Keratinocyte (primary cell): Measurements from ENCODE around the gene IDI1. TPM values are rescaled to one million over a fixed set of nuclear protein-coding genes. Genes with fewer than 3 reads are reported as not detected.

ENCODE experiments used
- DNase-seq: peaks from one replicate; pipeline ENCODE4 v3.0.0-alpha.2; 2011; ENCODE audit warnings: low read depth, missing footprints, low spot score
- FAIRE-seq: peaks from 2 replicates; lab custom pipeline; 2011; peaks lifted over from hg19 to GRCh38; lab: Jason Lieb, UNC
- H2AFZ ChIP-seq: 2 replicates; pipeline ENCODE4 v1.6.0; 2012; ENCODE audit warnings: low read length, control low read depth, inconsistent platforms; ENCODE audit not compliant: control insufficient read depth
- H3K27ac ChIP-seq: 2 replicates; pipeline ENCODE4 v1.5.1; 2011; ENCODE audit warnings: low read length; ENCODE audit not compliant: control insufficient read depth, insufficient read depth
- H3K27me3 ChIP-seq: 3 replicates; pipeline ENCODE4 v1.6.0; 2011; ENCODE audit warnings: low read length; ENCODE audit not compliant: control insufficient read depth, insufficient read depth; ENCODE audit errors: extremely low read depth
- H3K36me3 ChIP-seq, 2 experiments: 2 replicates in 1 of 2; 3 replicates in 1 of 2; pipeline ENCODE4 v1.5.1; 2011; ENCODE audit warnings: low read length in 2 of 2, mild to moderate bottlenecking in 1 of 2; ENCODE audit not compliant: control insufficient read depth in 2 of 2, insufficient read depth in 2 of 2; ENCODE audit errors: extremely low read depth in 1 of 2
- H3K4me1 ChIP-seq: 3 replicates; pipeline ENCODE4 v1.5.1; 2011; ENCODE audit warnings: low read length; ENCODE audit not compliant: control insufficient read depth, insufficient read depth; ENCODE audit errors: extremely low read depth
- H3K4me2 ChIP-seq: 3 replicates; pipeline ENCODE4 v1.6.0; 2011; ENCODE audit warnings: low read depth, low read length; ENCODE audit not compliant: control insufficient read depth, insufficient read depth; ENCODE audit errors: extremely low read depth
- H3K4me3 ChIP-seq, 3 experiments: fragments of 200-600 bp in 1 of 3; sonication (generic) in 1 of 3; 2 replicates in 2 of 3; 3 replicates in 1 of 3; pipeline ENCODE4 v1.5.1; 2011 to 2016; ENCODE audit warnings: low read length in 3 of 3, mild to moderate bottlenecking in 3 of 3, control low read depth in 2 of 3, inconsistent platforms in 1 of 3, low read depth in 1 of 3, mixed read lengths in 1 of 3, mixed run types in 1 of 3, moderate library complexity in 1 of 3; ENCODE audit not compliant: control insufficient read depth in 2 of 3, insufficient read depth in 2 of 3; ENCODE audit errors: extremely low read depth in 1 of 3
- H3K79me2 ChIP-seq: 2 replicates; pipeline ENCODE4 v1.6.0; 2012; ENCODE audit warnings: low read length; ENCODE audit not compliant: control insufficient read depth, insufficient read depth
- H3K9ac ChIP-seq: 3 replicates; pipeline ENCODE4 v1.6.0; 2011; ENCODE audit warnings: low read length; ENCODE audit not compliant: control insufficient read depth, insufficient read depth; ENCODE audit errors: extremely low read depth
- H3K9me1 ChIP-seq: 3 replicates; pipeline ENCODE4 v1.6.0; 2011; ENCODE audit warnings: low read length; ENCODE audit not compliant: control insufficient read depth, insufficient read depth; ENCODE audit errors: extremely low read depth
- H3K9me3 ChIP-seq: 2 replicates; pipeline ENCODE4 v1.5.1; 2012; ENCODE audit warnings: low read depth, low read length; ENCODE audit not compliant: control insufficient read depth
- H4K20me1 ChIP-seq: 3 replicates; pipeline ENCODE4 v1.6.0; 2011; ENCODE audit warnings: low read length; ENCODE audit not compliant: control insufficient read depth, insufficient read depth; ENCODE audit errors: extremely low read depth
- EZH2 ChIP-seq: IDR thresholded peaks from one replicate; pipeline ENCODE4 v1.6.1; 2012; ENCODE audit warnings: inconsistent platforms, mild to moderate bottlenecking, low read length, moderate library complexity
- dilution Hi-C: fragments of 300-500 bp; cut with MboI; formaldehyde crosslinking; loops from one replicate; pipeline ENCODE4 v1.7.0; 2020; ENCODE audit warnings: low sequenced_read_pairs; ENCODE audit not compliant: extremely low pct_ligation_motif_present
- polyA plus RNA-seq, 5 experiments: library from polyadenylated mRNA; depleted of rRNA in 3 of 5; stranded (reverse) in 3 of 5; stranded (forward) in 1 of 5; unstranded in 1 of 5; fragments of >200 nt; gene quantifications; 1 replicate in 1 of 5; 2 replicates in 3 of 5; 3 replicates in 1 of 5; pipeline versions ENCODE4 v1.2.1 to v1.2.3, GENCODE V29; 2011 to 2012; ENCODE audit warnings: missing spikeins in 2 of 5, low read depth in 1 of 5, low replicate concordance in 1 of 5
- TF ChIP-seq, protein P1 (sequence below), 3 experiments: IDR thresholded peaks in 1 of 3; conservative IDR thresholded peaks in 1 of 3; optimal IDR thresholded peaks in 1 of 3; 2 replicates in 2 of 3; 3 replicates in 1 of 3; pipeline versions ENCODE3 to v1.5.1; 2011; ENCODE audit warnings: low read length in 3 of 3, mild to moderate bottlenecking in 3 of 3, moderate library complexity in 2 of 3, control low read depth in 1 of 3, inconsistent platforms in 1 of 3; ENCODE audit not compliant: insufficient read depth in 2 of 3; ENCODE audit errors: extremely low read depth in 1 of 3

The IDI1 gene
- polyA plus RNA-seq, 1 donor (not counting 4 experiments of a cell fraction or from before 2014, with no cell fraction given): 298 TPM

- dilution Hi-C loops: no loop called here
- Histone ChIP-seq H3K9me3 (no peaks in the 10 kb centered on the region), H3K4me2 (no peak overlapping the region), H4K20me1 (no peaks in the 10 kb centered on the region), H3K4me1 (no peaks in the 10 kb centered on the region), H3K27ac (no peak overlapping the region), H3K79me2 (peaks cover 10% of the 10 kb centered on the region), H3K9ac (no peak overlapping the region), H3K4me3 (no peak overlapping the region), H3K27me3 (no peaks in the 10 kb centered on the region), H3K36me3 (peaks cover 42% of the 10 kb centered on the region in 2 experiments), H2AFZ (no peak overlapping the region), H3K9me1 (peaks cover 3% of the 10 kb centered on the region)
- DNase-seq (no peak), FAIRE-seq (no peak)
- TF ChIP-seq, protein P1, sequence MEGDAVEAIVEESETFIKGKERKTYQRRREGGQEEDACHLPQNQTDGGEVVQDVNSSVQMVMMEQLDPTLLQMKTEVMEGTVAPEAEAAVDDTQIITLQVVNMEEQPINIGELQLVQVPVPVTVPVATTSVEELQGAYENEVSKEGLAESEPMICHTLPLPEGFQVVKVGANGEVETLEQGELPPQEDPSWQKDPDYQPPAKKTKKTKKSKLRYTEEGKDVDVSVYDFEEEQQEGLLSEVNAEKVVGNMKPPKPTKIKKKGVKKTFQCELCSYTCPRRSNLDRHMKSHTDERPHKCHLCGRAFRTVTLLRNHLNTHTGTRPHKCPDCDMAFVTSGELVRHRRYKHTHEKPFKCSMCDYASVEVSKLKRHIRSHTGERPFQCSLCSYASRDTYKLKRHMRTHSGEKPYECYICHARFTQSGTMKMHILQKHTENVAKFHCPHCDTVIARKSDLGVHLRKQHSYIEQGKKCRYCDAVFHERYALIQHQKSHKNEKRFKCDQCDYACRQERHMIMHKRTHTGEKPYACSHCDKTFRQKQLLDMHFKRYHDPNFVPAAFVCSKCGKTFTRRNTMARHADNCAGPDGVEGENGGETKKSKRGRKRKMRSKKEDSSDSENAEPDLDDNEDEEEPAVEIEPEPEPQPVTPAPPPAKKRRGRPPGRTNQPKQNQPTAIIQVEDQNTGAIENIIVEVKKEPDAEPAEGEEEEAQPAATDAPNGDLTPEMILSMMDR (optimal IDR thresholded peaks at IDR 0.05 in 1 of 3, IDR thresholded peaks at IDR 0.05 in 1 of 3, conservative IDR thresholded peaks at IDR 0.05 in 1 of 3; ENCODE audit: extremely low read depth in 1 of 3, insufficient read depth in 2 of 3, low read length in 3 of 3): no peak
- no peak for TF ChIP-seq EZH2
These were observed 45.5 kb upstream of the IDI1 start for GRCh38 chr10:1094112-1095057.

GRCh38 chr10:1093696-1094095 lies 44.8 kb upstream of the IDI1 start:
- Histone ChIP-seq H3K4me1 (no peaks in the 10 kb centered on the region), H3K27ac (no peak overlapping the region), H3K9ac (no peak overlapping the region), H3K79me2 (peaks cover 13% of the 10 kb centered on the region), H3K27me3 (no peaks in the 10 kb centered on the region), H3K9me1 (peaks cover 3% of the 10 kb centered on the region), H3K36me3 (peaks cover 44% of the 10 kb centered on the region in 2 experiments), H4K20me1 (no peaks in the 10 kb centered on the region), H2AFZ (no peak overlapping the region), H3K9me3 (no peaks in the 10 kb centered on the region), H3K4me3 (no peak overlapping the region), H3K4me2 (no peak overlapping the region)
- DNase-seq (no peak), FAIRE-seq (no peak)
- dilution Hi-C loops: no loop called here
- TF ChIP-seq, protein P1 (optimal IDR thresholded peaks at IDR 0.05 in 1 of 3, IDR thresholded peaks at IDR 0.05 in 1 of 3, conservative IDR thresholded peaks at IDR 0.05 in 1 of 3; ENCODE audit: extremely low read depth in 1 of 3, insufficient read depth in 2 of 3, low read length in 3 of 3): no peak
- no peak for TF ChIP-seq EZH2
